Breast epithelium (tissue), 3 donors: ENCODE results near the gene TNIP2.

Source experiments
- CTCF ChIP-seq, 3 donors: fragments of 450-650 bp; IDR thresholded peaks; one replicate each; pipeline ENCODE4 v1.5.1; 2016 to 2017; ENCODE audit warnings: antibody characterized with exemption in 3 of 3, mild to moderate bottlenecking in 3 of 3, moderate library complexity in 3 of 3
- POLR2AphosphoS5 ChIP-seq, 3 donors: sonication (generic); formaldehyde crosslinking; IDR thresholded peaks; one replicate each; pipeline ENCODE4 v1.6.1; 2017; ENCODE audit warnings: antibody characterized with exemption in 3 of 3

GRCh38 chr4:2804973-2805501 is 48.9 kb upstream of the TNIP2 start:
- no peak for TF ChIP-seq CTCF (IDR thresholded peaks at IDR 0.05)
- TF ChIP-seq POLR2AphosphoS5 (IDR thresholded peaks at IDR 0.05), result no peak
